GM19023 (cell line): ENCODE measurements around the gene SYNRG.
"Not testable (repeated sequence)": the region's sequence is repeated elsewhere in the genome, so short reads cannot be mapped to it uniquely, and the experiment has no call there.

Source experiments
- ATAC-seq: cut with Tn5 transposase; IDR thresholded peaks from one replicate; pipeline ENCODE4 v1.9.1; 2021; ENCODE audit warnings: mild to moderate bottlenecking, moderate library complexity; ENCODE audit not compliant: unreplicated experiment

SYNRG gene

GRCh38 chr17:37546302-37546701, 62.9 kb downstream of the SYNRG start:
- ATAC-seq: no peak

GRCh38 chr17:37545486-37545885, 63.7 kb downstream of the SYNRG start:
- ATAC-seq: no peak

GRCh38 chr17:37543637-37544052, 65.6 kb downstream of the SYNRG start:
- no peak for ATAC-seq

- no peak for ATAC-seq
Observed at GRCh38 chr17:37541880-37542660, 67.1 kb downstream of the SYNRG start.

- ATAC-seq: no peak
Observed at GRCh38 chr17:37538981-37539659, 70.1 kb downstream of the SYNRG start.

GRCh38 chr17:37535906-37536305, 73.3 kb downstream of the SYNRG start:
- no peak for ATAC-seq

GRCh38 chr17:37532756-37533155, 76.5 kb downstream of the SYNRG start:
- no peak for ATAC-seq

GRCh38 chr17:37530420-37530819, 78.8 kb downstream of the SYNRG start:
- ATAC-seq: no peak

GRCh38 chr17:37527249-37527851, 81.9 kb downstream of the SYNRG start:
- no peak for ATAC-seq

- ATAC-seq: no peak
Observed at GRCh38 chr17:37523715-37524219, 85.5 kb downstream of the SYNRG start.

GRCh38 chr17:37521821-37522220, 87.4 kb downstream of the SYNRG start:
- no peak for ATAC-seq

GRCh38 chr17:37520174-37520573, 89.0 kb downstream of the SYNRG start:
- no peak for ATAC-seq

- no peak for ATAC-seq
Observed at GRCh38 chr17:37519251-37519985, 89.8 kb downstream of the SYNRG start.

- no peak for ATAC-seq
Observed at GRCh38 chr17:37518826-37519225, 90.4 kb downstream of the SYNRG start.

GRCh38 chr17:37517881-37518280, 91.3 kb downstream of the SYNRG start:
- no peak for ATAC-seq

- no peak for ATAC-seq
Observed at GRCh38 chr17:37516127-37516571, 93.1 kb downstream of the SYNRG start.

GRCh38 chr17:37513711-37514110, 95.5 kb downstream of the SYNRG start:
- ATAC-seq: no peak

GRCh38 chr17:37512442-37513068, 96.7 kb downstream of the SYNRG start:
- no peak for ATAC-seq

- ATAC-seq: not testable (repeated sequence)
Observed at GRCh38 chr17:37511642-37512041, 97.6 kb downstream of the SYNRG start.

GRCh38 chr17:37510056-37510455, 99.2 kb downstream of the SYNRG start:
- ATAC-seq: no peak

- no peak for ATAC-seq
Observed at GRCh38 chr17:37507111-37507510, 102.1 kb downstream of the SYNRG start.
